ENCODE measurements around the gene SMIM8.
"Not testable (repeated sequence)": the region's sequence is repeated elsewhere in the genome, so short reads cannot be mapped to it uniquely, and the experiment has no call there.

Gene SMIM8, protein sequence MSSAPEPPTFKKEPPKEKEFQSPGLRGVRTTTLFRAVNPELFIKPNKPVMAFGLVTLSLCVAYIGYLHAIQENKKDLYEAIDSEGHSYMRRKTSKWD

DNA sequence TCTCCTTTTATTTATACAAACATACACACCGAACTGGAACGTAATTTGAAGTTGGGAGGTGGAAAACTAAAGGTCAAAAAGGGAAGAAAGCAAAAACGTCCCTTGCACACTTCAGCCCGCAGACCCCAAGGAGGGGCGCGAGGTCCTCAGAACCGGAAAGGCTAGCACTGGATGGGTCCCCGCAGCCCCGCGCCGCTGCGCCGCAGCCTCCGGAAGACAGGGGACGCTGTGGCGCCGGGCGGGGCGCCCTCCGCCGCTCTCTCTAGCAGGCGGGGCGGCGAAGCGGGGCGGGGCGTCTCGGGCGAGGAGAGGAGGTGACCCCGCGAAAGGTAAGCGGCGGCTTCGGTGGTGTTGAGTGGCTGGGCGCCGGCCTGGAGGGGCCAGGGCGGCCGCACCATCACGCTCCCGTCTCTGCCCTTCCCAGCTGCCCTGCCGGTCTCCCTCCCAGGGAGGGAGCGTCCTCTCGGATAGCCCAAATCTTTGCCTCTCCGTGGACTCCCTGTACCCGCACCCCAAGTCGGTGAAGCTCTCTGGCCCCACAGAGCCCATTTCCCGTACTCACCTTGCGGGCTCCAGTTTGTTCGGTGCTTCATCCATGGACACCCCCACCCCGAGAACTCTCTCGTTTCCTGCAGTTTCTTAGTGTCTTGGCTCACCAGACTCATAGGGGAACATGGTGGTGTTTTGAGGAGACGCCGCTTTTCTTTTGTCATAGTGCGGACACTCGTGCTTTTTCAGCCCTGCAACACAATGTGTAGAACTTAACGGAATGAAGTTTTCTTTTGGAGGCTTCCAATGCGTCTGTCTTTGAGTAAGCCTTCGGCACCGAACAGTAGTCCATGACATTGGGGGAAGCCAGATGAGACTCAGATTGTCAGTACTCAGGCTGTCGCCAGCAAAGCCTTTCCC is at the start of gene SMIM8:
Gene SMIM8 (plus strand): TSS at position 285 of the 909 bp plus-strand sequence. CDS start 14,444 bp downstream, outside the sequence.
- peak; percentile 95 for DNase-seq

GRCh38 chr6:87274660-87275274 is 47.6 kb upstream of the SMIM8 start:
- DNase-seq: no peak

- DNase-seq: no peak
Measured at GRCh38 chr6:87276624-87277023, 45.8 kb upstream of the SMIM8 start.

DNA sequence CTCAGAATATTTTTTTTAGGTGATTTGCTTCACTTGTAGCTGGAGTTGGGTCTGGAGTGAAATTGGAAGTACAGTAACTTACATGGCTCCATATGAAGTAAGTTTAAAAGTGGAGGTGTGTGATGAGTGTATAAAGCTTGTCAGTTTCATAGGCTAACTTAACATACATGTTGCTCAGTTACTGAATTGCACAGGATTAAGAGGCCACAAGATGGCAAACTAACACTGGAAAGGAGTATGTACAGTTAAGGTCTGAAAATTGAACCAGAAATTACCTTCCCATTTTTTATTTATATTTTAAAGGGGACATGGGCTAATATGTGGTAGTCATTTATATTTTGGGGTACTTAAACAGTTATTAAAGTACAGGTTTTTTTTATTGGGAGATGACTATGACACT is 45.3 kb upstream of the SMIM8 start:
- DNase-seq: no peak

- no peak for DNase-seq
Measured at GRCh38 chr6:87279196-87279595, 43.2 kb upstream of the SMIM8 start.

GRCh38 chr6:87281426-87281825 is 41.0 kb upstream of the SMIM8 start:
- no peak for DNase-seq

DNA sequence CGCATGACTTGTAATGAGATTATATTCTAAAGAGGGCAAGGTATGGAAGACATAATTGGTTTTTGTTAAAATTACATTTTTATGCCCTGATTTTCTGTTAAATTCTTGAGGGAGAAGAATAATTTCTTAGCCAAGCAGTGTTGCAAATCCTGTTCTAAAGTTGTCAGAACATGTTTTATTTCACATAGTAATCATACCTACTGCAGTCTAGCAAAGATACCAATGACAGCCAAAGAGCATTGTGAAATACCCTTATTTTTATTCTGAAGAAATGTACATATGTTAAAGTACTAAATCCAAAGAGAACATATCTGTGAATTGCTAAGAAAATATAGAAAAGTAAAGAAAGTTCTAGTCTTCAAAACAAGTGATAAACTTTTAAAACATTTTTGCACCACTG is 39.6 kb upstream of the SMIM8 start:
- no peak for DNase-seq

DNA sequence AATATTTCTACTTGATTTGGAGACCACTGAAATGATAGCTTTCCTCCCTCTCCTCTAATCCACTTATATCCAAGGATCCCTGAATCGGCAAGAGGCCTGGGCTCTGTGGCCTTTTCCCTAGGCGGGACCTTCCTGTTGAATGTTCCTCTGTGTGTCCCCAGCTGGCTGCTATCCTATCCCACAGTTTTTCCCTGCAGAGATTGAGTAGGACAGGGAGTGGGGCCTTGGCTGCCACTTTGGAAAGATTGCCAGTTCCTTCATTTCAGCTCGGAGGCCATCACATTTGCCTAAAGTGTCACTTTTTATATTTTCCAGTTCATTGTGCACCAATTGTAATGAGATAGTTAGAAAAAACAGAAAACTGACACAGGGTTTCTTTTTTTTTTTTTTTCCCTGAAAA is 38.9 kb upstream of the SMIM8 start:
- DNase-seq: no peak

- DNase-seq: no peak
Measured at GRCh38 chr6:87287251-87287650, 35.1 kb upstream of the SMIM8 start.

GRCh38 chr6:87289571-87289970 is 32.8 kb upstream of the SMIM8 start:
- DNase-seq: no peak

DNA sequence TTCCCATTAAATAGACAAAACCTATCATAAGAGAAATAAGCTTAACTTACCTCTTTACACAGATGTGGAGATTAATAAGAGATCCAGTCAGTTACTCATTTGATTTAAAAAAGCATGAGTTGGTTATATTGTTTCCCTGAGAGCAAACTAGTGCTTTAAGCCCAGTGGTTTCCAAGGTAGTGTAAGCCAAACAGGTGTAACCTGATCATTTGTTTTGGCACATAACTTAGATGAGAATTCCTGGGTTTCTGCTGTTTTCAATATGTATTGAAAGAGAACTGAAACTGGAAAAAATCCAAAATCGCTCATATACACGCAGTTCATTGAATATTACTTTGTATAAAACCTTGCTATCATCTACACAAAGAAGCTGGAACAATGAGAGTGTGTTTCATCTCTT is 30.5 kb upstream of the SMIM8 start:
- no peak for DNase-seq

DNA sequence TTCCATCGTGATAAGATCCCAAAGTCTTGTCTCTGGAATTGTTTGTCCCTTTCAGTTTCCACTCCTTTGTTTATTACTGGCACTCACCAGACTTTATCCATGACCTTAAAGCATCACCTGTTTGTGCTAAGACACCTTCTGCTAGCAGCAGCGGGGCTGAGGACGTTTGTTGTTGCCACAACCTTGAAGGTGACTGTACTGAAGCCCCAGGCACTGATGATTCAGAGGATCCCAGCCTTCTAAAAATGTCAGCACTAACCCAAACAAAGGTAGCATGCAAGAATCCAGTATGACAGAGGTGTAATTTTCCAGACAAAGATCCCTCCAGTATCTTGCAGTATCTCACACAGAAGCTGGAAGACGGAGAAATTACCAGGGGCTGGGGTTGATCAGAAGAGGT is 28.9 kb upstream of the SMIM8 start:
- no peak for DNase-seq

DNA sequence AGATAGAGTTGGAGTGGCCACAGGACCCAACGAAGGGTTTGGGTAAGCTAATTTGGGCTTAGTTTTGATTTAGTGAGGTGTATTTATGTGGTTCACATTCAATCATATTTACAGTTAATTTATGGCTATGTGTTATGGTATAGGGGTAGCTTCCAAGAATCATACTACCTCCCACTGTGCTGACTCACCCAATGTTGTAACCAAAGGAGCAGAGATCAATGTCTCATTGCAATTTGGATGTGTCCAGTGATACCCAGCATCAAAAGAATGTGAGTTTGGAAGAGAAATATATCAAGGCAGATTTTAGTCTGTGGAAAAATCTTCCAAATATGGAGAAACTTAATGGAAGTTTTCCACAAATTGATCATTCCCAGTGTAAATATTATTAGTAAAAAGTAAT is 25.3 kb upstream of the SMIM8 start:
- DNase-seq: no peak

DNA sequence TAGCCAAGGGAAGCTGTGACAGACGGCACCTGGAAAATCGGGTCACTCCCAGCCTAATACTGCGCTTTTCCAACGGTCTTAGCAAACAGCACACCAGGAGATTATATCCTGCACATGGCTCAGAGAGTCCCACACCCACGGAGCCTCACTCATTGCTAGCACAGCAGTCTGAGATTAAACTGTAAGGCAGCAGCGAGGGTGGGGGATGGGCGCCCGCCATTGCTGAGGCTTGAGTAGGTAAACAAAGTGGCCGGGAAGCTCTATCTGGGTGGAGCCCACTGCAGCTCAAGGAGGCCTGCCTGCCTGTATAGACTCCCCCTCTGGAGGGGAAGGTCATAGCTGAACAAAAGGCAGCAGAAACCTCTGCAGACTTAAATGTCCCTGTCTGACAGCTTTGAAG is 21.1 kb upstream of the SMIM8 start:
- not testable (repeated sequence) for DNase-seq

- no peak for DNase-seq
Measured at GRCh38 chr6:87308970-87309369, 13.4 kb upstream of the SMIM8 start.

DNA sequence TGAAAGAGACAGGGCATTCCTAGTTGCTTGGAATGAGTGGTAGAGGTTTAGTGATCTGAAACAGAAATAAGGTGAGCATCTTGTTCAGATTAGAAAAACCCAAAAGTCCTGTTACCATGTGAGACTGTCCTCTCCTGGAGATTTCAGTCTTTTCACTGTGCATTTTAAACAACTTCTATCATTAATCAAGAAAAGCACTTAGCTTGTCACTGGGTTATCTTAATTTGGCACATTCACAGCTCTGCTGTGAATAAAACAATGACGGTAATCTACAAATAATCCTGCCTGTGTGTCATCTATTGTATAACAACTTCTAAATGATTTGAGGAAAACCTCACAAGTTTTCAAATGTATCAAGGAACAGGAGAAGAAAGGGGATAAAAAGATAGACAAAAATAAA is 9.5 kb upstream of the SMIM8 start:
- no peak for DNase-seq

DNA sequence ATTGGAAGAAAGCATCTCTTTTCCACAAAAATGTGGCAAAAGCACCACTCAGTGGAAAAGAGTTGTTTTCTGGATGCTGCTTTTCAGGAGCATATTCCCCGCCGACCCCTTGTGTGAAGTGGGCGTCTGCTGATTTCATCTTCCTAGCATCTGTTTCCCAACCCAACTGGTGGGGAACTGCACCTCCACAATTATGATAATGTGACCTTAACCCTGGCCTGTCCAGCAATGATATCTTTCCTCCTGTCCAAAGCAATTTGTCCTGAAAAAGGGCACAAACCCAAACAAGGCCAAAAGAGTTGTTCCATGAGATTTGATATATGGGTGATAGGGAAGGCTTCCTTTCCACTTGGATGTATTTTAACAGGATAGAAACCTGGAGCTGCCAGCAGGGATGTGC is 7.3 kb upstream of the SMIM8 start:
- DNase-seq: no peak

- no peak for DNase-seq
Measured at GRCh38 chr6:87319271-87319987, 3.0 kb upstream of the SMIM8 start.

DNA sequence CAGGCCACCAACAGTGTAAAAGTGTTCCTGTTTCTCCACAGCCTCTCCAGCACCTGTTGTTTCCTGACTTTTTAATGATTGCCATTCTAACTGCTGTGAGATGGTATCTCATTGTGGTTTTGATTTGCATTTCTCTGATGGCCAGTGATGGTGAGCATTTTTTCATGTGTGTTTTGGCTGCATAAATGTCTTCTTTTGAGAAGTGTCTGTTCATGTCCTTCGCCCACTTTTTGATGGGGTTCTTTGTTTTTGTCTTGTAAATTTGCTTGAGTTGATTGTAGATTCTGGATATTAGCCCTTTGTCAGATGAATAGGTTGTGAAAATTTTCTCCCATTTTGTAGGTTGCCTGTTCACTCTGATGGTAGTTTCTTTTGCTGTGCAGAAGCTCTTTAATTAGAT is 1.5 kb downstream of the SMIM8 start:
- DNase-seq: not testable (repeated sequence)

DNA sequence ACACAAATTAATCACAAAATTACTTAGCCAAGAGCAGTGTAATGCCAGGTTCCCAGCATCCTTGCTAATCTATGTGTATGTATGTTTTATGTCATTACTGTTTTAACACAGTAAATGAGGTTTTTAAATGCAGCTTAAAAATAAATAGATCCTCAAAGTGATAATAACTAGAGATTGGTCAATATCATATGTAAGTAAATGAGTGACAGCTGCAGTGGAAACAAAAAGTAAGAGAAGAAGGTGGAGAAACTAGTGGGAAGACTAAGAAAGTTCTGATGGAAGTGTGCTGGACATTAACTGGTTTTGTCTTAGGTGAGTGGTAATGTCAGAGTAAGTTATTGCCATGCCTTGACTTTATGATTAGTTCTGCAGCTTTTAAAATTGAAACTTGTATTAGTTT is 8.6 kb downstream of the SMIM8 start:
- DNase-seq: no peak

DNA sequence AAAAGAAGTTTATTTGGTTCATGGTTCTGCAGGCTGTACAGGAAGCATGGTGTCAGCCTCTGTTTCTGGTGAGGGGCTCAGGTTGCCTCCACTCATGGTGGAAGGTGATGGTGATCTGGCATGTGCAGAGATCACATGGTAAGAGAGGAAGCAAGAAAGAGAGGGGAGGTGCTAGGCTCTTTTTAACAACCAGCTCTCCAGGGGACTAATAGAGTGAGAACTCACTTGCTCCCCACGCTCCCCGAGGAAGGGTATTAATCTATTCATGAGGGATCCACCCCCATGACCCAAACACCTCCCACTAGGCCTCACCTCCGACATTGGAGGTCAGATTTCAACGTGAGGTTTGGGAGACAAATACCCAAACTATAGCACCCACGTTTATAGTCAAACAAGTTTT is 10.6 kb downstream of the SMIM8 start:
- DNase-seq: no peak

DNA sequence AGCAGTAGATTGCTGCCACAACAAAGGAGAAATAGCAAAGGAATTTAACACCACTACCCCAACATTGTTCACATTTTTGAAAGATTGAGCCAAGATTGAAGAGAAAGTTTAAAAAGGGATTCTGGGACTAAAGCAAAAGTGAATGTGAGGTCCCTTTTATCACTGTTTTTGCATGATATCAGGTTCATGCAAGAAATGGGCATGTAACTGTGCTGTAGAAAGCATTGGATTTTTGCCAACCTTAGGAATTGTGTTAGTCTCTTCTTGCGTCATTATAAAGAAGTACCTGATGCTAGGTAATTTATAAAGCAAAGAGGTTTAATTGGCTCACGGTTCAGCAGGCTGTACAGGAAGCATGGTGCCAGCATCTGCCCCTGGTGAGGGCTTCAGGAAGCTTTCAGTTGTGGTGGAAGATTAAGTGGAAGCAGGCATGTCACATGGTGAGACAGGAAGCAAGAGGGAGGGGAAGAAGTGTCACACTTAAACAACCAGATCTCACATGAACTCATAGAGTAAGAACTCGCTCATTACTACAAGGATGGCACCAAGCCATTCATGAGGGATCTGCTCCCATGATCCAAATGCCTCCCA is 11.3 kb downstream of the SMIM8 start:
- DNase-seq: no peak

GRCh38 chr6:87334683-87335082 is 12.3 kb downstream of the SMIM8 start:
- DNase-seq: no peak

Data from activated effector memory CD4-positive, alpha-beta T cell treated with anti-CD3 and anti-CD28 coated beads, Interleukin-2, amount 50 U/mL, for 16 hours (primary cell).